MCF 10A (cell line): ENCODE results near the gene CLDN1. TPM values are rescaled to one million over a fixed set of nuclear protein-coding genes. Genes with fewer than 3 reads are reported as not detected.

Source experiments
- BruUV-seq: library from RNA; stranded (reverse); fragments of 400-500 nt; replicated peaks from 2 replicates; lab custom pipeline; 2021; lab: Mats Ljungman, UMichigan
- CTCF ChIA-PET: fragments of 300-600 bp; sonication (Branson Sonifier 250); formaldehyde crosslinking; extraction: SDS; loops from one replicate; lab custom pipeline; 2021; ENCODE audit warnings: antibody characterized with exemption, inconsistent platforms; lab: Yijun Ruan, JAX
- POLR2A ChIA-PET: fragments of 300-600, 350-650 bp; sonication (Branson Sonifier 250); formaldehyde crosslinking; extraction: SDS; loops from one replicate; lab custom pipeline; 2020; ENCODE audit warnings: antibody characterized with exemption, inconsistent platforms; lab: Yijun Ruan, JAX
- DNase-seq: peaks from one replicate; pipeline ENCODE4 v3.0.0-alpha.2; 2018; ENCODE audit not compliant: unreplicated experiment
- H3K27ac Mint-ChIP-seq: one replicate; pipeline ENCODE4 v1.8.0; 2022; ENCODE audit warnings: mild to moderate bottlenecking, low read depth, mixed read lengths; ENCODE audit not compliant: unreplicated experiment
- H3K27me3 Mint-ChIP-seq: one replicate; pipeline ENCODE4 v1.8.0; 2022; ENCODE audit warnings: mixed read lengths; ENCODE audit not compliant: insufficient read depth, unreplicated experiment
- H3K36me3 Mint-ChIP-seq: one replicate; pipeline ENCODE4 v1.8.0; 2022; ENCODE audit warnings: mild to moderate bottlenecking, moderate library complexity, mixed read lengths; ENCODE audit not compliant: insufficient read depth, unreplicated experiment
- H3K4me1 Mint-ChIP-seq: one replicate; pipeline ENCODE4 v1.8.0; 2022; ENCODE audit warnings: mixed read lengths; ENCODE audit not compliant: insufficient read depth, unreplicated experiment
- H3K4me3 Mint-ChIP-seq: one replicate; pipeline ENCODE4 v1.8.0; 2022; ENCODE audit warnings: mild to moderate bottlenecking, moderate library complexity, mixed read lengths; ENCODE audit not compliant: unreplicated experiment
- H3K9me3 Mint-ChIP-seq: one replicate; pipeline ENCODE4 v1.8.0; 2022; ENCODE audit warnings: mixed read lengths; ENCODE audit not compliant: unreplicated experiment
- CTCF ChIP-seq: fragments of 200-600 bp; IDR thresholded peaks from one replicate; pipeline ENCODE4 v1.8.0; 2022; ENCODE audit warnings: antibody characterized with exemption, mild to moderate bottlenecking; ENCODE audit not compliant: unreplicated experiment
- intact Hi-C: fragments of 100-400 bp; cut with micrococcal nuclease; formaldehyde crosslinking; loops from 2 replicates; pipeline ENCODE4 v1.14.1; 2022
- total RNA-seq: library from RNA; stranded (reverse); gene quantifications from 2 replicates; pipeline ENCODE4 v1.2.3, GENCODE V29; 2022

CLDN1 gene
- total RNA-seq, 1 experiment from 2014 or later, result 263 TPM

- TF ChIP-seq CTCF, result no peak
- Mint-ChIP-seq H3K4me3 (peak overlapping the region; percentile 95), H3K36me3 (peaks cover 56% of the 10 kb centered on the region), H3K27ac (peak overlapping the region; percentile 96), H3K9me3 (no peaks in the 10 kb centered on the region), H3K4me1 (peaks cover 47% of the 10 kb centered on the region), H3K27me3 (no peaks in the 10 kb centered on the region)
- ChIA-PET POLR2A (interaction anchor here (0.6 to 11.9 kb wide), 22 partner anchors 10 to 231 kb away, joined by 3 to 215 read pairs (median 8); no protein-coding TSS in a partner anchor), CTCF (interaction anchor here (0.5 to 11.2 kb wide), 6 partner anchors 17 to 1047 kb away, joined by 3 to 102 read pairs (median 4); no protein-coding TSS in a partner anchor)
- BruUV-seq, result no TSS peak
- intact Hi-C loops, result loop anchor here (5.0 kb wide), 1 partner anchor 123 kb away; no protein-coding TSS in a partner anchor
- DNase-seq, result peak; percentile 95
These were observed 2.6 kb downstream of the CLDN1 start for GRCh38 chr3:190319660-190320059.

GRCh38 chr3:190318666-190319065 is 3.6 kb downstream of the CLDN1 start:
- intact Hi-C loops, result no loop called here
- Mint-ChIP-seq H3K4me1 (peaks cover 47% of the 10 kb centered on the region), H3K36me3 (peaks cover 65% of the 10 kb centered on the region), H3K4me3 (peak overlapping the region; percentile 95), H3K27me3 (no peaks in the 10 kb centered on the region), H3K9me3 (no peaks in the 10 kb centered on the region), H3K27ac (peak overlapping the region; percentile 96)
- no peak for DNase-seq
- BruUV-seq, result no TSS peak
- TF ChIP-seq CTCF, result no peak
- ChIA-PET POLR2A (interaction anchor here (0.6 to 11.9 kb wide), 17 partner anchors 9 to 216 kb away, joined by 3 to 215 read pairs (median 20); no protein-coding TSS in a partner anchor), CTCF (interaction anchor here (0.6 to 11.2 kb wide), 10 partner anchors 12 to 382 kb away, joined by 3 to 102 read pairs (median 4); no protein-coding TSS in a partner anchor)

DNA sequence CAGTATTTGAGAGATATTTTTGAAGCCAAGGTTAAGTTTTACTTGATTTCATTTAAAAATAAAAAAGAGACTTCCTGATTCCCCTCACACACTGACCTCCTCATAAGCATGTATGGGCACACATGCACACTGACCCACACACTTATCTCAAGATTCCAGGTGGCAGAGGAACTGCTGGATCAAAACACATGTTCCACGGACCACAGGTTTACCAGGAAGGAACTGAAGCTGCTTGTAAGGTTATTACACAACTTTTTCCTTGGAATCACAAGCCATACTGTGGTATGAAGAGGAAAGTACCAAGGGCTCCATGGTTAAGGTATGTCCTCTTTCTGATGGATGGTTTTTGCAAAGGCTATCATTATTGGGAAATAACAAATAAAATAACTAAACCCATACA is 7.5 kb downstream of the CLDN1 start:
- intact Hi-C loops, result no loop called here
- no peak overlapping the region for H3K4me3 Mint-ChIP-seq
- ChIA-PET POLR2A (interaction anchor here (1.0 to 1.8 kb wide), 4 partner anchors 10 to 89 kb away, joined by 3 to 7 read pairs (median 4); no protein-coding TSS in a partner anchor), CTCF (interaction anchor here (2.0 kb wide), 1 partner anchor 90 kb away, joined by 9 read pairs; no protein-coding TSS in a partner anchor)
- H3K4me1 Mint-ChIP-seq, result peaks cover 41% of the 10 kb centered on the region
- BruUV-seq, result no TSS peak
- no peaks in the 10 kb centered on the region for H3K9me3 Mint-ChIP-seq
- no peak for DNase-seq
- no peak overlapping the region for H3K27ac Mint-ChIP-seq
- H3K27me3 Mint-ChIP-seq, result no peaks in the 10 kb centered on the region
- H3K36me3 Mint-ChIP-seq, result peaks cover 92% of the 10 kb centered on the region
- TF ChIP-seq CTCF, result no peak

DNA sequence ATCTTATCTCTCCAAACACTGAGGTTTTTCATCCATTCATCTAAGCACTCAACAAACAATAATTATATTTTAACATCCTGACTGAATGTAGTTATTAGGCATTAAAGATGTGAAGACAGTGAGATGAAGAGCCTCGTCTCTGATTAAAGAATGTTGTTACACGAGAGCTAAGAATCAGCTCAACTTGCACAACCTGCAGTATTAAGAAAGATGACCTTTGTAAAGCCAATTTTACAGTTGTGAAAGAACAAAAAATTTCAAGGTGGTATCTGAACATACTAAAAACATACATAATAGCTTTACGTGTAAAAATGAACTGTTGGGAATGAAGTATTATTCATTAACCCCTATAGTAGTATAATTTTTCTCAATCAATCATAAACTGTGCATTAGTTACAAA is 12.8 kb downstream of the CLDN1 start:
- Mint-ChIP-seq H3K9me3 (no peaks in the 10 kb centered on the region), H3K27ac (no peak overlapping the region), H3K36me3 (peaks cover 97% of the 10 kb centered on the region), H3K27me3 (no peaks in the 10 kb centered on the region), H3K4me3 (no peak overlapping the region), H3K4me1 (peaks cover 24% of the 10 kb centered on the region)
- intact Hi-C loops, result no loop called here
- no TSS peak for BruUV-seq
- CTCF ChIA-PET, result no interaction called here
- no peak for DNase-seq
- no peak for TF ChIP-seq CTCF
- POLR2A ChIA-PET, result interaction anchor here (0.9 to 2.0 kb wide), 4 partner anchors 9 to 72 kb away, joined by 3 to 20 read pairs (median 4); no protein-coding TSS in a partner anchor
